ENCODE results near the gene LRRC1.
"Not testable (repeated sequence)": the region's sequence is repeated elsewhere in the genome, so short reads cannot be mapped to it uniquely, and the experiment has no call there.

LRRC1 gene

DNA sequence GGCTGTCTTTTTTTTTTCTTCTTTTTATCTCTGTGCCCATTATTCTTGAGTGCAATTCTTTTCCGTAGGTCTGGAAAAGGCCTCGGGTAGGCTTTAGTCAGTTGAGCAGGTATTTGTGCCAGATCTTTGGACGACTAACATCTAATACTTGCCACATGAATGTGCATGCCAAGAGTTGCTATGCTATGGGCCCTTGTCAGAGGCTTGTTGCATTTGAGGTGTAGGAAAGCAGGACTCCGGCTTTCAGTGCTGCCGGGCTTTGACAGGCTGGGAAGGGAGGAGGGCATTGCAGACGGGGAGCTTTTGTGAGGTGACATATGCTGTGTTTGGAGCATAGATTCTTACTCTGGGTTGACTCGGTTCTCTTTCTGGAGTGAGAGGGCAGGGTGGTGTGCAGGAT is 10.2 kb downstream of the LRRC1 start:
- no peak overlapping the region for H3K4me3 ChIP-seq (ENCODE audit: low read depth, low read length)
- TF ChIP-seq, protein P1, sequence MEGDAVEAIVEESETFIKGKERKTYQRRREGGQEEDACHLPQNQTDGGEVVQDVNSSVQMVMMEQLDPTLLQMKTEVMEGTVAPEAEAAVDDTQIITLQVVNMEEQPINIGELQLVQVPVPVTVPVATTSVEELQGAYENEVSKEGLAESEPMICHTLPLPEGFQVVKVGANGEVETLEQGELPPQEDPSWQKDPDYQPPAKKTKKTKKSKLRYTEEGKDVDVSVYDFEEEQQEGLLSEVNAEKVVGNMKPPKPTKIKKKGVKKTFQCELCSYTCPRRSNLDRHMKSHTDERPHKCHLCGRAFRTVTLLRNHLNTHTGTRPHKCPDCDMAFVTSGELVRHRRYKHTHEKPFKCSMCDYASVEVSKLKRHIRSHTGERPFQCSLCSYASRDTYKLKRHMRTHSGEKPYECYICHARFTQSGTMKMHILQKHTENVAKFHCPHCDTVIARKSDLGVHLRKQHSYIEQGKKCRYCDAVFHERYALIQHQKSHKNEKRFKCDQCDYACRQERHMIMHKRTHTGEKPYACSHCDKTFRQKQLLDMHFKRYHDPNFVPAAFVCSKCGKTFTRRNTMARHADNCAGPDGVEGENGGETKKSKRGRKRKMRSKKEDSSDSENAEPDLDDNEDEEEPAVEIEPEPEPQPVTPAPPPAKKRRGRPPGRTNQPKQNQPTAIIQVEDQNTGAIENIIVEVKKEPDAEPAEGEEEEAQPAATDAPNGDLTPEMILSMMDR (IDR thresholded peaks at IDR 0.05; ENCODE audit: low read depth, low read length, missing control alignments) = no peak
- no peak for DNase-seq (ENCODE audit: low read depth)

DNA sequence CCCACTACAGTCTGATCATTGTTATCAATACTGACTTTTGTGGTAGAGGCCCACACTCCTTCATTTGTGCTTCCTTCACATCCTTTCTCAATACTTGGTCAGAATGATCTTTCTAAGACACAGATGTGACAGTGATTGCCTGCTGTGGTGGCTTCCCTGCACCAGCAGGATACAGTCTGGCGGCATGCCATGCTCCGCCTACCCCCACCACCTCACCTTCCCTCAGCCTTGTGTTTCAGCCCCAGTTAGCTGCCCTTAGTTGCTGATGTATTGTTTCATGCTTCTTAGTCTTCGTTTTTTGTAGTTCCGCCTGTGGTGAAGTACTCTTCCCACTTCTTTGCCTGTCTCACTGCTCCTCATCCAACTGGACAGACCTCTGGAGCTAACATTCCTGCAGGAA is 10.9 kb downstream of the LRRC1 start:
- no peak for DNase-seq (ENCODE audit: low read depth)
- no peak overlapping the region for H3K4me3 ChIP-seq (ENCODE audit: low read depth, low read length)
- TF ChIP-seq, protein P1 (IDR thresholded peaks at IDR 0.05; ENCODE audit: low read depth, low read length, missing control alignments) = no peak

GRCh38 chr6:53807606-53808005 is 12.8 kb downstream of the LRRC1 start:
- DNase-seq (ENCODE audit: low read depth); H3K4me3 ChIP-seq (ENCODE audit: low read depth, low read length): not testable (repeated sequence)

DNA sequence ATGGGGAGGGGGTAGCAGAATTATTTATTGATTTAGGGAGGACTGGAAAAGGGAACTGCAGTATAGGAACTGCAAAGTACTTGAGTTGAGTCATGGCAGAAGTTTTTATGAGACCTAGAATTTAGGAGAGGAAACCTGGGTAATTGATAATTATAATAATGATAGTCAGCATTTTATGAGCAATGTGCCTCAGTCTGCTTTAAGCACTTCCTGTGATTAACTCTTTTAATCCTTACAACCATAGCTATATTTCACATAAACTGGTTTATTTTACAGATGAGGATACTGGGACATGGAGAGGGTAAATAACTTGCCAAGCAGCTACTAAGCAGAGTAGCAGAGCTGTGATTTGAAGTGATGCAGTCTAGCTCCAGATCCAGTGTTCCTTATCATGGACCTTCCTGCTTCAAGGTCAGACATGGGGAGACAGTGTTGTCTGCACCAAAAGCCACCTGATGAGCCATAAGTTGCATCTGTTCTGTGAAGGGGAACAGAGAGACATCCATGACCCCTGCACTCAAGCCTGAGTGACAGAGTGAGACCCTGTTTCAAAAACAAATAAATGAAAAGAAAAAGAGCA is 13.6 kb downstream of the LRRC1 start:
- TF ChIP-seq, protein P1 (IDR thresholded peaks at IDR 0.05; ENCODE audit: low read depth, low read length, missing control alignments) = no peak
- DNase-seq (ENCODE audit: low read depth) = no peak
- no peak overlapping the region for H3K4me3 ChIP-seq (ENCODE audit: low read depth, low read length)

DNA sequence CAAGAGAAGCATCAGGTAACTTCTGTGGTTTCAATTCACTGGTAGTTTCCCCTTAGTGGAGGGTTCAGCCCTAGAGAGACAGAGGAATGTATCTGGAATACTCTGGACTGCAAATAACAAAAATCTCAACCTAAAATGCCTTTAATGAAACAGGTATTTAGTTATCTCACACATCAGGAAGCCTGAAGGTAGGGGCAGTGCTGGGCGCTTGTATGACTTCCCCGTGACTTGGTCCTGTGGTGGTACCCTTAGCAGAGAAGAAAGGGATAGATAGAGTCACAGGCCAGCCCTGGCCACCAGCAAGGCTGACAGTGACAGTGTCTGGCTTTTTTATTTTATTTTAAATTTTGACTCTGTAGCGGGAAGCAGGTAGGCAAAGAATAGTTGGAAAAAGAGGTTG is 14.9 kb downstream of the LRRC1 start:
- TF ChIP-seq, protein P1 (IDR thresholded peaks at IDR 0.05; ENCODE audit: low read depth, low read length, missing control alignments) = no peak
- H3K4me3 ChIP-seq (ENCODE audit: low read depth, low read length) = no peak overlapping the region
- no peak for DNase-seq (ENCODE audit: low read depth)

DNA sequence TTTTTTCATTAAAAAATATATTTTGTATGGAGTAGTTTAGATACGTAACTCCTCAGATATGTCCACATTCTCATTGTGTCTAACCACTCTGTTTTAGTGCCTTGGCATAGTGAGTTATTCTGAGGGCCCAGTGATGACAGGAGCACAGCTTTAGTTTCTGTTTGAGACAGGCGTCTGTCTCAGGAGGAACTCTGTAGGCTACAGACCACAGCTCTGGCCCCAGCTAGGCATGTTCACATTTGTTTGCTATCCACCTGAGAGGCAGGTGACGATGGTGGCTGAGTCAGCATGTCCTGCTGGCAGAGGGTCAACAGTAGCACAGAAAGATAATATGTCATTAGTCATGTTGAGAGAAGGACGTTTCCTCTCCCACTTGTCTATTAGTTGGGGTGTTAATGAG is 16.3 kb downstream of the LRRC1 start:
- no peak overlapping the region for H3K4me3 ChIP-seq (ENCODE audit: low read depth, low read length)
- TF ChIP-seq, protein P1 (IDR thresholded peaks at IDR 0.05; ENCODE audit: low read depth, low read length, missing control alignments) = no peak
- no peak for DNase-seq (ENCODE audit: low read depth)

GRCh38 chr6:53811746-53812145 is 16.9 kb downstream of the LRRC1 start:
- no peak for DNase-seq (ENCODE audit: low read depth)
- TF ChIP-seq, protein P1 (IDR thresholded peaks at IDR 0.05; ENCODE audit: low read depth, low read length, missing control alignments) = no peak
- H3K4me3 ChIP-seq (ENCODE audit: low read depth, low read length) = no peak overlapping the region
